PFSK-1 (cell line): ENCODE results near the gene MYO10.

Experiments
- FOXP2 ChIP-seq: optimal IDR thresholded peaks from 2 replicates; pipeline ENCODE3; 2011; ENCODE audit warnings: borderline replicate concordance, control low read depth, inconsistent platforms; ENCODE audit not compliant: insufficient read depth; ENCODE audit errors: extremely low read length, extremely low read depth
- POLR2AphosphoS5 ChIP-seq: IDR thresholded peaks from 2 replicates; pipeline ENCODE4 v1.6.1; 2012; ENCODE audit warnings: low read depth, mild to moderate bottlenecking, control low read depth, low read length, moderate library complexity
- SIN3A ChIP-seq: IDR thresholded peaks from 2 replicates; pipeline ENCODE4 v1.6.1; 2012; ENCODE audit warnings: mild to moderate bottlenecking, low read length, moderate library complexity, borderline replicate concordance; ENCODE audit not compliant: insufficient read depth
- TAF1 ChIP-seq: IDR thresholded peaks from 2 replicates; pipeline ENCODE4 v1.6.1; 2012; ENCODE audit warnings: low read length, control low read depth, borderline replicate concordance; ENCODE audit not compliant: insufficient read depth
- TF ChIP-seq, protein P1 (sequence below), 2 experiments: IDR thresholded peaks; 2 replicates each; pipeline versions ENCODE4 v1.6.1 to v1.8.0; 2011 to 2012; ENCODE audit warnings: low read depth in 2 of 2, low read length in 2 of 2, control low read depth in 1 of 2, inconsistent platforms in 1 of 2, mild to moderate bottlenecking in 1 of 2, moderate library complexity in 1 of 2; ENCODE audit not compliant: insufficient read depth in 1 of 2

The MYO10 gene

DNA sequence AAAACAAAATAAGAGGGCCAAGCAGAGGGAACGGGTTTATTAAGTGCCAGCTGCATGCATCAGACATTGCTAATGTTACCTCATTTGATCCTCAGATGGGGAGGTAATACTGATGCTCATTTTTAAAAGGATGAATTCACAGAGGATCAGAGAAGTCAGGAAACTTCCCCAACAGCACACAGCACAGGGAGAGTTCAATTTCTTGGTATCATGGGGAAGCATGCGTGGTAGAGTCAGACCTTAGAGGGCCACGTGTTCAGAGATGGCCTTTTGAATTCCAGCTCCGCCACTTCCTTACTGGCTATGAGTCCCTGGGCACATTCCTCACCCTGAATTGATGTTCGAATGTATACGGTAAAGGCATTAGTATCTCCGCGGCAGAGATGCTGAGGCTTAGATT is 108.3 kb downstream of the MYO10 start:
- TF ChIP-seq SIN3A (no peak), TAF1 (no peak), FOXP2 (no peak), POLR2AphosphoS5 (no peak)
- TF ChIP-seq, protein P1, sequence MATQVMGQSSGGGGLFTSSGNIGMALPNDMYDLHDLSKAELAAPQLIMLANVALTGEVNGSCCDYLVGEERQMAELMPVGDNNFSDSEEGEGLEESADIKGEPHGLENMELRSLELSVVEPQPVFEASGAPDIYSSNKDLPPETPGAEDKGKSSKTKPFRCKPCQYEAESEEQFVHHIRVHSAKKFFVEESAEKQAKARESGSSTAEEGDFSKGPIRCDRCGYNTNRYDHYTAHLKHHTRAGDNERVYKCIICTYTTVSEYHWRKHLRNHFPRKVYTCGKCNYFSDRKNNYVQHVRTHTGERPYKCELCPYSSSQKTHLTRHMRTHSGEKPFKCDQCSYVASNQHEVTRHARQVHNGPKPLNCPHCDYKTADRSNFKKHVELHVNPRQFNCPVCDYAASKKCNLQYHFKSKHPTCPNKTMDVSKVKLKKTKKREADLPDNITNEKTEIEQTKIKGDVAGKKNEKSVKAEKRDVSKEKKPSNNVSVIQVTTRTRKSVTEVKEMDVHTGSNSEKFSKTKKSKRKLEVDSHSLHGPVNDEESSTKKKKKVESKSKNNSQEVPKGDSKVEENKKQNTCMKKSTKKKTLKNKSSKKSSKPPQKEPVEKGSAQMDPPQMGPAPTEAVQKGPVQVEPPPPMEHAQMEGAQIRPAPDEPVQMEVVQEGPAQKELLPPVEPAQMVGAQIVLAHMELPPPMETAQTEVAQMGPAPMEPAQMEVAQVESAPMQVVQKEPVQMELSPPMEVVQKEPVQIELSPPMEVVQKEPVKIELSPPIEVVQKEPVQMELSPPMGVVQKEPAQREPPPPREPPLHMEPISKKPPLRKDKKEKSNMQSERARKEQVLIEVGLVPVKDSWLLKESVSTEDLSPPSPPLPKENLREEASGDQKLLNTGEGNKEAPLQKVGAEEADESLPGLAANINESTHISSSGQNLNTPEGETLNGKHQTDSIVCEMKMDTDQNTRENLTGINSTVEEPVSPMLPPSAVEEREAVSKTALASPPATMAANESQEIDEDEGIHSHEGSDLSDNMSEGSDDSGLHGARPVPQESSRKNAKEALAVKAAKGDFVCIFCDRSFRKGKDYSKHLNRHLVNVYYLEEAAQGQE (IDR thresholded peaks at IDR 0.05; ENCODE audit: insufficient read depth in 1 of 2, low read depth in 2 of 2, low read length in 2 of 2): no peak

DNA sequence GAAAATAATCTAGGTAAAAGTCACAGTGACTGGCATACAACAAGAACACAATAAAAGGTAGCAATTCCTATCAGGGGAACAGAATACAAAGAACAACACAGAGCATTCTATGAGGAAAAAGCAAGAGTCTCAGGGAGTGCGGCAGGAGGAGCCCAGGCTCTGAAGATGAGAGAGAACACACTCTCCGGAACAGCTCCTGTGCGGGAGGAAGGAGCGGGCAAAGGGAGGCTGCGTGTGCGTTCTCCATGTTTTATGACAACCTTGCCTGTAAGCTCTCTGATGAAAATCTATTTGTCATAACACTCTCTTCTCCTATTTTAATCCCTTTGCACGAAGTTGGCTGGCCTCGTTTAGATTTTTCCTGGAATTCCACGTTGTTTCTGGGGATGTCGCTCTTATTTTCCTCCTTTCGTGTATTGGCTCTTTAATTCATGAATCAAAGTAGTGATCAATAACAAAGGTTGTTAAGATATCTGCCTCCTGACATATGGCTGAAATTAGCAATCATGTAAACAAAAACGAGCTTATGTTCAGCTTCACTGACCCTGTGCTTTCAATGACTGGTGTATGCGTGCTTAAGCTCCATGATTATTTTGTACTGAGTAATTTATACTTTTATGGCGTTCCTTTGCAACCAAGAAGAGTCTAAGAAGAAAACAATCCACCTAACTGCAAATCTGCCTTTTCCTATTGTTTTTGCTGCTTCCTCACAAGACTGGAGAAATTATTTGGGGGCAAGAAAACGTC is 109.5 kb downstream of the MYO10 start:
- TF ChIP-seq, protein P1 (IDR thresholded peaks at IDR 0.05; ENCODE audit: insufficient read depth in 1 of 2, low read depth in 2 of 2, low read length in 2 of 2): no peak
- no peak for TF ChIP-seq TAF1

DNA sequence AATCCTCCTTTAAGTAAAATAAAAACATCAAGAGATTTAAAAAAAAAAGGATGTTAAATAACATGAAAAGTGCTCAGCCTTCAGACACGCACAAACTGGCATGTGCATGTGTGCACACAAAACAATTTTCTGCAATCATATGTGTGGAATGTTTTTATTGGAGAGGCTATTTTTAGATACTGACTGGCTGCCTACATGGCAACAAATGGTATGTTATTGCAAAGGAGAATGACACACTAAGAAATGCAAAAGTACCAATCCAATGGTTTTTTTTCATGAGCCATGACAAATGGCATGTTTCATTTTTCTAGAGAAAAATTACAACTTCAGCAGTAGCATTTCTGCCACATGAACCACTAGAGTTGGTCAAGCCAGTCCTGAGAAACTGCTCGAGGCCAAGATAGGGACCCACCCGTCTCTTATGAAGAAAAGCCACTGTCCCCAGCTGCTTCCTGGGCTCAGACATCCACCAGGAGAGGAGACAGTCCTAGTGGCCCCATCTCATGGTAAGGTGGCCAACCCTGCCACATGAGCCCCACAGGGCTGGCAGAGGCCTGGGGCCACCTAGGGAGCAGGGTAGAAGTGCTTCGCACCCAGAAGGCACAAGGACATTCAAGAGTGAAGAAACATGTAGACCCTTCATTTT is 116.4 kb downstream of the MYO10 start:
- TF ChIP-seq, protein P1 (IDR thresholded peaks at IDR 0.05; ENCODE audit: insufficient read depth in 1 of 2, low read depth in 2 of 2, low read length in 2 of 2): no peak
- no peak for TF ChIP-seq POLR2AphosphoS5
- TF ChIP-seq SIN3A: no peak
- TF ChIP-seq FOXP2: no peak
- TF ChIP-seq TAF1: no peak

DNA sequence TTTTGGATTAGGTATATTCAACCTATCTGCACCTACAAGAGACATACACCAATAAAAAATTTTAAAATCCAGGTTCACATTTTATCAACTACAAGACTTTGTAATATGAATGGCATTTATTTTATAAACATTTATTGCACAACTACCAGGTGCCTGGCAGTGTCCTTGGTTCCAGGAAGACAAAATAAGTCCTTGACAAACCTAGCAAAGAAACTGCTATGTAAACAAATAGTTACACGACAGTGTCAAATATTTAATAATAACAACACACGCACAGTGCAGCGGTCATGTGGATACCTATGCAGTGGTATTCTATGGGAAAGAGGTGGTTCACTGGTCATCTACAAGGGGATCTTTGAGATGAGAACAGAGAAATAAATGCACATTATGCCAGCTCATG is 120.7 kb downstream of the MYO10 start:
- TF ChIP-seq SIN3A (no peak), FOXP2 (no peak), POLR2AphosphoS5 (no peak), TAF1 (no peak)
- TF ChIP-seq, protein P1 (IDR thresholded peaks at IDR 0.05; ENCODE audit: insufficient read depth in 1 of 2, low read depth in 2 of 2, low read length in 2 of 2): no peak
